Esophagus muscularis mucosa (tissue), 4 donors: ENCODE data around the gene CELF5. TPM values are rescaled to one million over a fixed set of nuclear protein-coding genes. Genes with fewer than 3 reads are reported as not detected.

ENCODE experiments used
- DNase-seq: peaks from one replicate; pipeline ENCODE4 v3.0.0-alpha.2; 2017; ENCODE audit errors: extremely low spot score
- H3K27ac ChIP-seq, 4 donors: fragments of 200-600 bp; sonication (generic); replicated peaks in 1 of 4; 1 replicate in 3 of 4; 2 replicates in 1 of 4; pipeline ENCODE4 v1.5.1; 2016 to 2019; ENCODE audit warnings: mild to moderate bottlenecking in 1 of 4
- H3K27me3 ChIP-seq, 4 donors: fragments of 200-600 bp; sonication (generic); one replicate each; pipeline versions ENCODE4 v1.5.1 to v1.6.0; 2016 to 2019
- H3K36me3 ChIP-seq, 4 donors: fragments of 200-600 bp; sonication (generic); one replicate each; pipeline ENCODE4 v1.5.1; 2016 to 2019
- H3K4me1 ChIP-seq, 4 donors: fragments of 200-600 bp; sonication (generic); one replicate each; pipeline ENCODE4 v1.5.1; 2016 to 2019
- H3K4me3 ChIP-seq, 4 donors: fragments of 200-600 bp; sonication (generic); 1 replicate in 2 of 4; 2 replicates in 2 of 4; pipeline ENCODE4 v1.5.1; 2016 to 2019; ENCODE audit warnings: mild to moderate bottlenecking in 4 of 4, moderate library complexity in 1 of 4
- H3K9me3 ChIP-seq, 4 donors: fragments of 200-600 bp; sonication (generic); 1 replicate in 3 of 4; 2 replicates in 1 of 4; pipeline ENCODE4 v1.5.1; 2016 to 2019
- CTCF ChIP-seq, 3 experiments: fragments of 200-600 bp in 2 of 3; fragments of 450-650 bp in 1 of 3; sonication (generic) in 2 of 3; IDR thresholded peaks; one replicate each; pipeline ENCODE4 v1.5.1; 2017 to 2019; ENCODE audit warnings: antibody characterized with exemption in 3 of 3, mild to moderate bottlenecking in 2 of 3, moderate library complexity in 1 of 3
- EP300 ChIP-seq: sonication (generic); formaldehyde crosslinking; IDR thresholded peaks from one replicate; pipeline ENCODE4 v1.6.1; 2017; ENCODE audit warnings: antibody characterized with exemption
- POLR2A ChIP-seq: fragments of 450-650 bp; IDR thresholded peaks from one replicate; pipeline ENCODE4 v1.6.1; 2017; ENCODE audit warnings: antibody characterized with exemption, moderate library complexity, mild to moderate bottlenecking, low read depth
- POLR2AphosphoS5 ChIP-seq, 2 donors: sonication (generic); formaldehyde crosslinking; IDR thresholded peaks; one replicate each; pipeline ENCODE4 v1.6.1; 2017; ENCODE audit warnings: antibody characterized with exemption in 2 of 2
- WGBS: methylation state at CpG from one replicate; pipeline ENCODE4 v1.1.5; 2018; 5-methylcytosine and 5-hydroxymethylcytosine counted together
- intact Hi-C: fragments of 100-400 bp; cut with DNase I; formaldehyde crosslinking; loops from one replicate; pipeline ENCODE4 v1.15.1; 2023
- total RNA-seq, 4 donors: library from RNA; depleted of rRNA; stranded (reverse); fragments of >200 nt; gene quantifications; one replicate each; pipeline versions ENCODE4 v1.1.0 to v1.2.1, GENCODE V29; 2016

CELF5 gene
- total RNA-seq, 4 donors from 2014 or later = 0.17 TPM; not detected in 3

DNA sequence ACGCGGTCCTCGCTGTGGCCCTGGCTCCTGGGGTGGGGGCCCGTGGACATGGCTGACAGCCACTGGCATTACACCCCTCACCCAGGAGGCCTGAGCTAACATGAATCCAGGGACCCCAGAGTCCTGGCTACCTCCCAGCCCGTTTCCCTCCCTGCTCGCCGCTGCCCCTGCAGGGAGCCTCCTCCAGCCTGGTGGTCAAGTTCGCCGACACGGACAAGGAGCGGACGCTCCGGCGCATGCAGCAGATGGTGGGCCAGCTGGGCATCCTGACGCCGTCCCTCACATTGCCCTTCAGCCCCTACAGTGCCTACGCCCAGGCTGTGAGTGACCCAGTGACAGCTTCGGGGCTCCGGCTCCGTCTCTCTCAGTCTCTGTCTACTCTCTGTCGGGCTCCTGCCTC lies 56.6 kb downstream of the CELF5 start:
- TF ChIP-seq EP300 (no peak), POLR2A (no peak), CTCF (IDR thresholded peaks at IDR 0.05) (no peak), POLR2AphosphoS5 (IDR thresholded peaks at IDR 0.05) (no peak)
- 84% methylated on average over 9 of the region's 21 CpGs for WGBS
- no peaks in the 10 kb centered on the region for H3K36me3 ChIP-seq
- no peak overlapping the region for H3K27ac ChIP-seq
- no peak for DNase-seq
- H3K27me3 ChIP-seq = peaks cover 4 to 100% (median 39%) of the 10 kb centered on the region in 4 donors
- peaks cover 9 to 28% (median 24%) of the 10 kb centered on the region in 4 donors for H3K4me1 ChIP-seq
- intact Hi-C loops = no loop called here
- H3K4me3 ChIP-seq = no peak overlapping the region
- no peaks in the 10 kb centered on the region for H3K9me3 ChIP-seq

GRCh38 chr19:3282155-3282554 lies 57.7 kb downstream of the CELF5 start:
- TF ChIP-seq POLR2AphosphoS5 (IDR thresholded peaks at IDR 0.05) (no peak), POLR2A (no peak), EP300 (no peak), CTCF (IDR thresholded peaks at IDR 0.05) (no peak)
- Histone ChIP-seq H3K27me3 (peaks cover 4 to 94% (median 35%) of the 10 kb centered on the region in 4 donors), H3K9me3 (no peaks in the 10 kb centered on the region), H3K4me3 (no peak overlapping the region), H3K27ac (no peak overlapping the region), H3K4me1 (peaks cover 9 to 21% (median 20%) of the 10 kb centered on the region in 4 donors), H3K36me3 (no peaks in the 10 kb centered on the region)
- intact Hi-C loops = no loop called here
- WGBS = 88% methylated on average over 13 of the region's 14 CpGs
- DNase-seq = no peak

DNA sequence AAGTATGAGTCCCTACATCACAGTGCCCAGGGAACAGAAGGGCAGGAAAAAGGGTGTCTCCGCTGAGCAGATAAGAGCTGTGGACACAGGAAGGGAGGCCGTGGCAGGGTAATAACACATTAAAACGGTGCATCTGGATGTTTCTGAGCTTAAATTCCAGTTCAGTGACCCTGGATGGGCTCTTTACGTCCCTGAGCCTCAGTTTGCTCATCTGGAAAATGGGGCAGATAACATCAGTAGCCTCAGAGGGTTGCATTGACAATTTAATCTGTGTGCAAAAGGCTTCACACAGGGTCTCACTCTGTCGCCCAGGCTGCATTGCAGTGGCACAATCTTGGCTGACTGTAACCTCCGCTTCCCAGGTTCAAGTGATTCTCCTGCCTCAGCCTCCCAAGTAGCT lies 58.1 kb downstream of the CELF5 start:
- H3K4me1 ChIP-seq = peaks cover 9 to 21% (median 20%) of the 10 kb centered on the region in 4 donors
- no peaks in the 10 kb centered on the region for H3K36me3 ChIP-seq
- no peak overlapping the region for H3K27ac ChIP-seq
- 70% methylated on average over 6 of the region's 6 CpGs for WGBS
- TF ChIP-seq POLR2AphosphoS5 (IDR thresholded peaks at IDR 0.05) = no peak
- H3K27me3 ChIP-seq = peaks cover 4 to 90% (median 35%) of the 10 kb centered on the region in 4 donors
- no peaks in the 10 kb centered on the region for H3K9me3 ChIP-seq
- intact Hi-C loops = no loop called here
- no peak overlapping the region for H3K4me3 ChIP-seq
- no peak for DNase-seq

- H3K27ac ChIP-seq = no peak overlapping the region
- intact Hi-C loops = no loop called here
- no peaks in the 10 kb centered on the region for H3K36me3 ChIP-seq
- H3K27me3 ChIP-seq = peaks cover 4 to 89% (median 37%) of the 10 kb centered on the region in 4 donors
- 88% methylated on average over 7 of the region's 7 CpGs for WGBS
- H3K9me3 ChIP-seq = no peaks in the 10 kb centered on the region
- H3K4me1 ChIP-seq = peaks cover 9 to 21% (median 20%) of the 10 kb centered on the region in 4 donors
- DNase-seq = no peak
- TF ChIP-seq POLR2AphosphoS5 (IDR thresholded peaks at IDR 0.05) (no peak), EP300 (no peak), POLR2A (no peak), CTCF (IDR thresholded peaks at IDR 0.05) (no peak)
- H3K4me3 ChIP-seq = no peak overlapping the region
Measured at GRCh38 chr19:3283246-3283751, 58.8 kb downstream of the CELF5 start.

- Histone ChIP-seq H3K4me1 (peaks cover 9 to 21% (median 20%) of the 10 kb centered on the region in 4 donors), H3K27me3 (peaks cover 4 to 89% (median 37%) of the 10 kb centered on the region in 4 donors), H3K4me3 (no peak overlapping the region), H3K9me3 (no peaks in the 10 kb centered on the region), H3K36me3 (no peaks in the 10 kb centered on the region), H3K27ac (no peak overlapping the region)
- intact Hi-C loops = no loop called here
- 65% methylated on average over 17 of the region's 17 CpGs for WGBS
- no peak for DNase-seq
- TF ChIP-seq EP300 (no peak), CTCF (IDR thresholded peaks at IDR 0.05) (no peak), POLR2AphosphoS5 (IDR thresholded peaks at IDR 0.05) (no peak), POLR2A (no peak)
Measured at GRCh38 chr19:3283886-3284657, 59.6 kb downstream of the CELF5 start.
